Neutrophil (primary cell): ENCODE measurements around the gene PALLD.
A peak's percentile ranks its signal among the peaks of the same experiment; 100 is the strongest.

Experiments
- H3K27ac ChIP-seq: fragments of 200-600 bp; sonication (generic); 2 replicates; pipeline ENCODE4 v1.5.1; 2016; ENCODE audit warnings: mild to moderate bottlenecking, moderate library complexity
- H3K27me3 ChIP-seq: fragments of 200-600 bp; sonication (generic); 2 replicates; pipeline ENCODE4 v1.6.0; 2016; ENCODE audit warnings: mild to moderate bottlenecking
- H3K36me3 ChIP-seq: fragments of 200-600 bp; sonication (generic); 2 replicates; pipeline ENCODE4 v1.5.1; 2017
- H3K4me1 ChIP-seq, 2 experiments: fragments of 200-600 bp in 1 of 2; sonication (generic) in 1 of 2; 1 replicate in 1 of 2; 2 replicates in 1 of 2; pipeline versions ENCODE4 v1.5.1 to v1.6.1; 2013 to 2016; ENCODE audit warnings: low read depth in 1 of 2, low read length in 1 of 2, mild to moderate bottlenecking in 1 of 2, moderate library complexity in 1 of 2; ENCODE audit not compliant: control insufficient read depth in 1 of 2, insufficient read depth in 1 of 2
- H3K4me3 ChIP-seq, 2 experiments: fragments of 200-600 bp in 1 of 2; sonication (generic) in 1 of 2; 1 replicate in 1 of 2; 2 replicates in 1 of 2; pipeline ENCODE4 v1.5.1; 2013 to 2016; ENCODE audit warnings: low read depth in 1 of 2, low read length in 1 of 2, mild to moderate bottlenecking in 1 of 2, moderate library complexity in 1 of 2
- H3K9me3 ChIP-seq: fragments of 200-600 bp; sonication (generic); 2 replicates; pipeline ENCODE4 v1.5.1; 2016
- CTCF ChIP-seq: fragments of 200-600 bp; sonication (generic); IDR thresholded peaks from 2 replicates; pipeline ENCODE4 v1.5.1; 2016; ENCODE audit warnings: antibody characterized with exemption

The PALLD gene

GRCh38 chr4:168551945-168552695, 55.3 kb downstream of the PALLD start:
- H3K36me3 ChIP-seq: no peaks in the 10 kb centered on the region
- H3K4me1 ChIP-seq: no peaks in the 10 kb centered on the region
- H3K27me3 ChIP-seq: no peaks in the 10 kb centered on the region
- H3K9me3 ChIP-seq: no peaks in the 10 kb centered on the region
- H3K4me3 ChIP-seq: no peak overlapping the region
- H3K27ac ChIP-seq: no peak overlapping the region
- peak; percentile 12 for TF ChIP-seq CTCF

- no peak overlapping the region for H3K4me3 ChIP-seq
Measured at GRCh38 chr4:168553714-168554370, 57.0 kb downstream of the PALLD start.

GRCh38 chr4:168555437-168555836, 58.6 kb downstream of the PALLD start:
- H3K27ac ChIP-seq: no peak overlapping the region
- no peaks in the 10 kb centered on the region for H3K27me3 ChIP-seq
- no peaks in the 10 kb centered on the region for H3K36me3 ChIP-seq
- H3K4me1 ChIP-seq: no peaks in the 10 kb centered on the region
- H3K9me3 ChIP-seq: no peaks in the 10 kb centered on the region
- TF ChIP-seq CTCF: no peak
- no peak overlapping the region for H3K4me3 ChIP-seq

More at GRCh38 chr4:168553714-168554370, 57.0 kb downstream of the PALLD start:
- H3K4me1 ChIP-seq: no peaks in the 10 kb centered on the region
- H3K36me3 ChIP-seq: no peaks in the 10 kb centered on the region
- no peak for TF ChIP-seq CTCF
- H3K27ac ChIP-seq: no peak overlapping the region
- no peaks in the 10 kb centered on the region for H3K9me3 ChIP-seq
- H3K27me3 ChIP-seq: no peaks in the 10 kb centered on the region

- Histone ChIP-seq H3K4me3 (no peak overlapping the region), H3K9me3 (no peaks in the 10 kb centered on the region), H3K27ac (no peak overlapping the region), H3K4me1 (no peaks in the 10 kb centered on the region), H3K27me3 (no peaks in the 10 kb centered on the region), H3K36me3 (no peaks in the 10 kb centered on the region)
- TF ChIP-seq CTCF: no peak
Measured at GRCh38 chr4:168557658-168558057, 60.8 kb downstream of the PALLD start.

GRCh38 chr4:168558599-168558998, 61.7 kb downstream of the PALLD start:
- Histone ChIP-seq H3K4me3 (no peak overlapping the region), H3K9me3 (no peaks in the 10 kb centered on the region), H3K27me3 (no peaks in the 10 kb centered on the region), H3K4me1 (no peaks in the 10 kb centered on the region), H3K36me3 (no peaks in the 10 kb centered on the region), H3K27ac (no peak overlapping the region)
- no peak for TF ChIP-seq CTCF
